Transverse colon (tissue), 4 donors: ENCODE results near the gene VPS13D.

ENCODE experiments used
- CTCF ChIP-seq, 5 experiments: fragments of 200-600 bp in 3 of 5; fragments of 450-650 bp in 2 of 5; sonication (generic) in 3 of 5; IDR thresholded peaks; 1 replicate in 2 of 5; 2 replicates in 3 of 5; pipeline ENCODE4 v1.5.1; 2016 to 2017; ENCODE audit warnings: antibody characterized with exemption in 5 of 5, inconsistent platforms in 3 of 5, mild to moderate bottlenecking in 2 of 5, moderate library complexity in 1 of 5
- EP300 ChIP-seq: sonication (generic); formaldehyde crosslinking; IDR thresholded peaks from one replicate; pipeline ENCODE4 v1.6.1; 2017; ENCODE audit warnings: antibody characterized with exemption, low read depth
- POLR2A ChIP-seq: fragments of 450-650 bp; IDR thresholded peaks from one replicate; pipeline ENCODE4 v1.6.1; 2016; ENCODE audit warnings: antibody characterized with exemption, mild to moderate bottlenecking, moderate library complexity
- POLR2AphosphoS5 ChIP-seq, 3 donors: sonication (generic); formaldehyde crosslinking; IDR thresholded peaks; one replicate each; pipeline ENCODE4 v1.6.1; 2016; ENCODE audit warnings: antibody characterized with exemption in 3 of 3

- no peak for TF ChIP-seq CTCF (IDR thresholded peaks at IDR 0.05)
- TF ChIP-seq POLR2A: no peak
- no peak for TF ChIP-seq POLR2AphosphoS5 (IDR thresholded peaks at IDR 0.05)
- no peak for TF ChIP-seq EP300
These were observed 140.6 kb downstream of the VPS13D start for GRCh38 chr1:12370333-12370975.
